Keratinocyte (primary cell): Measurements from ENCODE around the gene RABL6. TPM values are rescaled to one million over a fixed set of nuclear protein-coding genes. Genes with fewer than 3 reads are reported as not detected.

Experiments used
- DNase-seq: peaks from one replicate; pipeline ENCODE4 v3.0.0-alpha.2; 2011; ENCODE audit warnings: low read depth, missing footprints, low spot score
- FAIRE-seq: peaks from 2 replicates; lab custom pipeline; 2011; peaks lifted over from hg19 to GRCh38; lab: Jason Lieb, UNC
- H2AFZ ChIP-seq: 2 replicates; pipeline ENCODE4 v1.6.0; 2012; ENCODE audit warnings: low read length, control low read depth, inconsistent platforms; ENCODE audit not compliant: control insufficient read depth
- H3K27ac ChIP-seq: 2 replicates; pipeline ENCODE4 v1.5.1; 2011; ENCODE audit warnings: low read length; ENCODE audit not compliant: control insufficient read depth, insufficient read depth
- H3K27me3 ChIP-seq: 3 replicates; pipeline ENCODE4 v1.6.0; 2011; ENCODE audit warnings: low read length; ENCODE audit not compliant: control insufficient read depth, insufficient read depth; ENCODE audit errors: extremely low read depth
- H3K36me3 ChIP-seq, 2 experiments: 2 replicates in 1 of 2; 3 replicates in 1 of 2; pipeline ENCODE4 v1.5.1; 2011; ENCODE audit warnings: low read length in 2 of 2, mild to moderate bottlenecking in 1 of 2; ENCODE audit not compliant: control insufficient read depth in 2 of 2, insufficient read depth in 2 of 2; ENCODE audit errors: extremely low read depth in 1 of 2
- H3K4me1 ChIP-seq: 3 replicates; pipeline ENCODE4 v1.5.1; 2011; ENCODE audit warnings: low read length; ENCODE audit not compliant: control insufficient read depth, insufficient read depth; ENCODE audit errors: extremely low read depth
- H3K4me2 ChIP-seq: 3 replicates; pipeline ENCODE4 v1.6.0; 2011; ENCODE audit warnings: low read depth, low read length; ENCODE audit not compliant: control insufficient read depth, insufficient read depth; ENCODE audit errors: extremely low read depth
- H3K4me3 ChIP-seq, 3 experiments: fragments of 200-600 bp in 1 of 3; sonication (generic) in 1 of 3; 2 replicates in 2 of 3; 3 replicates in 1 of 3; pipeline ENCODE4 v1.5.1; 2011 to 2016; ENCODE audit warnings: low read length in 3 of 3, mild to moderate bottlenecking in 3 of 3, control low read depth in 2 of 3, inconsistent platforms in 1 of 3, low read depth in 1 of 3, mixed read lengths in 1 of 3, mixed run types in 1 of 3, moderate library complexity in 1 of 3; ENCODE audit not compliant: control insufficient read depth in 2 of 3, insufficient read depth in 2 of 3; ENCODE audit errors: extremely low read depth in 1 of 3
- H3K79me2 ChIP-seq: 2 replicates; pipeline ENCODE4 v1.6.0; 2012; ENCODE audit warnings: low read length; ENCODE audit not compliant: control insufficient read depth, insufficient read depth
- H3K9ac ChIP-seq: 3 replicates; pipeline ENCODE4 v1.6.0; 2011; ENCODE audit warnings: low read length; ENCODE audit not compliant: control insufficient read depth, insufficient read depth; ENCODE audit errors: extremely low read depth
- H3K9me1 ChIP-seq: 3 replicates; pipeline ENCODE4 v1.6.0; 2011; ENCODE audit warnings: low read length; ENCODE audit not compliant: control insufficient read depth, insufficient read depth; ENCODE audit errors: extremely low read depth
- H3K9me3 ChIP-seq: 2 replicates; pipeline ENCODE4 v1.5.1; 2012; ENCODE audit warnings: low read depth, low read length; ENCODE audit not compliant: control insufficient read depth
- H4K20me1 ChIP-seq: 3 replicates; pipeline ENCODE4 v1.6.0; 2011; ENCODE audit warnings: low read length; ENCODE audit not compliant: control insufficient read depth, insufficient read depth; ENCODE audit errors: extremely low read depth
- CTCF ChIP-seq, 3 experiments: IDR thresholded peaks in 1 of 3; conservative IDR thresholded peaks in 1 of 3; optimal IDR thresholded peaks in 1 of 3; 2 replicates in 2 of 3; 3 replicates in 1 of 3; pipeline versions ENCODE3 to v1.5.1; 2011; ENCODE audit warnings: low read length in 3 of 3, mild to moderate bottlenecking in 3 of 3, moderate library complexity in 2 of 3, control low read depth in 1 of 3, inconsistent platforms in 1 of 3; ENCODE audit not compliant: insufficient read depth in 2 of 3; ENCODE audit errors: extremely low read depth in 1 of 3
- EZH2 ChIP-seq: IDR thresholded peaks from one replicate; pipeline ENCODE4 v1.6.1; 2012; ENCODE audit warnings: inconsistent platforms, mild to moderate bottlenecking, low read length, moderate library complexity
- dilution Hi-C: fragments of 300-500 bp; cut with MboI; formaldehyde crosslinking; loops from one replicate; pipeline ENCODE4 v1.7.0; 2020; ENCODE audit warnings: low sequenced_read_pairs; ENCODE audit not compliant: extremely low pct_ligation_motif_present
- polyA plus RNA-seq, 5 experiments: library from polyadenylated mRNA; depleted of rRNA in 3 of 5; stranded (reverse) in 3 of 5; stranded (forward) in 1 of 5; unstranded in 1 of 5; fragments of >200 nt; gene quantifications; 1 replicate in 1 of 5; 2 replicates in 3 of 5; 3 replicates in 1 of 5; pipeline versions ENCODE4 v1.2.1 to v1.2.3, GENCODE V29; 2011 to 2012; ENCODE audit warnings: missing spikeins in 2 of 5, low read depth in 1 of 5, low replicate concordance in 1 of 5

The RABL6 gene
- polyA plus RNA-seq, 1 donor (not counting 4 experiments of a cell fraction or from before 2014, with no cell fraction given), result 46.3 TPM

DNA sequence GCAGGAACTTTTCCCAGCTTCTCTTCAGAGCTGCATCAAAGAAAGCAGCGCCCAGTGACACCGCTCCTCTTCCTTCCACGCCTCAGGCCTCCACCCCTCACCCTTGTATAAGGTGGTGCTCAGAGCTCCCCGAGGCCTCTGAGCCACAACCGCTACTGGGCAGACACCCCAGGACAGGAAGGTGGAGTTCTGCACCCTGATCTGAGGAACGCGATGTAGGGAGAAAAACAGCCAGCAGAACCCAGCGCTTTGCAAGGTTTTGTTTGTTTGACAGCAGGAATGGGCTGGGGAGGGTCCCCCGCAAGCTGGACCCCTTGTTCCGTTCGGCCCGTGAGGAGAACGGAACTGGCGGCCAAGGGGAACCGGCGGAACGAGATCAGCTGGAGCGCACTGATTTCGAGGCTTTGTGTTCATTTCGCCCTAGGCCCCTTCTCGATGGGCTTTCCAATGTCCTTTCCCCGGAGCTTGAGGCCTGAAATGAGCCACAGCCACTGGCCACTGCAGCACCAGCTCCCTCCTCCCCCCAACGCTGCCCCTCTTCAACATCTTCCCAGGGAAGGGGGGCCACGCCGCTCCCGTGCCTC, 54.2 kb downstream of the RABL6 start:
- FAIRE-seq (no peak), DNase-seq (no peak)
- no peak for TF ChIP-seq EZH2
- TF ChIP-seq CTCF (optimal IDR thresholded peaks at IDR 0.05 in 1 of 3, IDR thresholded peaks at IDR 0.05 in 1 of 3, conservative IDR thresholded peaks at IDR 0.05 in 1 of 3; ENCODE audit: extremely low read depth in 1 of 3, insufficient read depth in 2 of 3, low read length in 3 of 3), result no peak
- H3K27me3 ChIP-seq, result no peaks in the 10 kb centered on the region
- no peak overlapping the region for H2AFZ ChIP-seq
- peaks cover 21% of the 10 kb centered on the region for H3K79me2 ChIP-seq
- no peaks in the 10 kb centered on the region for H3K9me1 ChIP-seq
- H3K36me3 ChIP-seq, result peaks cover 22% of the 10 kb centered on the region in 2 experiments
- no peak overlapping the region for H3K9ac ChIP-seq
- dilution Hi-C loops, result no loop called here
- H4K20me1 ChIP-seq, result peaks cover 8% of the 10 kb centered on the region
- H3K4me1 ChIP-seq, result peaks cover 5% of the 10 kb centered on the region
- no peak overlapping the region for H3K27ac ChIP-seq
- H3K4me3 ChIP-seq, result no peak overlapping the region
- no peak overlapping the region for H3K4me2 ChIP-seq
- no peaks in the 10 kb centered on the region for H3K9me3 ChIP-seq

- no peaks in the 10 kb centered on the region for H3K9me1 ChIP-seq
- TF ChIP-seq EZH2 (no peak), CTCF (optimal IDR thresholded peaks at IDR 0.05 in 1 of 3, IDR thresholded peaks at IDR 0.05 in 1 of 3, conservative IDR thresholded peaks at IDR 0.05 in 1 of 3; ENCODE audit: extremely low read depth in 1 of 3, insufficient read depth in 2 of 3, low read length in 3 of 3) (no peak)
- H3K9ac ChIP-seq, result no peak overlapping the region
- H3K4me1 ChIP-seq, result peaks cover 5% of the 10 kb centered on the region
- peaks cover 22% of the 10 kb centered on the region in 2 experiments for H3K36me3 ChIP-seq
- H3K27me3 ChIP-seq, result no peaks in the 10 kb centered on the region
- H3K27ac ChIP-seq, result no peak overlapping the region
- H2AFZ ChIP-seq, result no peak overlapping the region
- DNase-seq (no peak), FAIRE-seq (no peak)
- H4K20me1 ChIP-seq, result peaks cover 8% of the 10 kb centered on the region
- dilution Hi-C loops, result no loop called here
- peaks cover 21% of the 10 kb centered on the region for H3K79me2 ChIP-seq
- no peak overlapping the region for H3K4me2 ChIP-seq
- no peak overlapping the region for H3K4me3 ChIP-seq
- no peaks in the 10 kb centered on the region for H3K9me3 ChIP-seq
Observed at GRCh38 chr9:136862849-136863622, 55.3 kb downstream of the RABL6 start.
